ENCODE measurements around the gene C14orf132.
"Not testable (repeated sequence)": the region's sequence is repeated elsewhere in the genome, so short reads cannot be mapped to it uniquely, and the experiment has no call there.

Gene C14orf132

GRCh38 chr14:96002498-96002884, 36.7 kb upstream of the C14orf132 start:
- Histone ChIP-seq H3K79me1 (ENCODE audit: low read length) (no peaks in the 10 kb centered on the region), H3K27ac (ENCODE audit: low read depth, low read length) (no peak overlapping the region), H2BK15ac (replicated peaks; ENCODE audit: low read depth) (no peak overlapping the region), H3K36me3 (ENCODE audit: control insufficient read depth, insufficient read depth, low read length) (no peaks in the 10 kb centered on the region), H4K8ac (ENCODE audit: low read depth, low read length) (no peak overlapping the region), H3K18ac (ENCODE audit: low read length) (no peak overlapping the region), H3K23ac (ENCODE audit: low read length) (no peak overlapping the region), H2AK5ac (ENCODE audit: low read length) (no peak overlapping the region), H3K4me3 (ENCODE audit: low read length) (no peak overlapping the region), H3K4me1 (ENCODE audit: control insufficient read depth, low read depth, low read length) (peaks cover 3% of the 10 kb centered on the region), H3K27me3 (ENCODE audit: insufficient read depth, low read length, poor library complexity) (no peaks in the 10 kb centered on the region), H3K56ac (ENCODE audit: low read length) (no peak overlapping the region), H2BK5ac (ENCODE audit: low read length) (no peak overlapping the region), H4K5ac (ENCODE audit: low read length) (no peak overlapping the region), H3K79me2 (ENCODE audit: control insufficient read depth, insufficient read depth, low read length) (no peaks in the 10 kb centered on the region), H2BK120ac (ENCODE audit: low read depth, low read length) (no peak overlapping the region), H3K4me2 (ENCODE audit: low read length) (no peak overlapping the region), H3K4ac (ENCODE audit: low read depth, low read length) (no peak overlapping the region), H3K9ac (ENCODE audit: low read length) (no peak overlapping the region)
- no peak for DNase-seq
- WGBS (ENCODE audit: extremely low coverage, insufficient coverage, low lambda C conversion rate) = no CpG with 5 or more reads among the region's 2 CpGs

GRCh38 chr14:96011131-96011530, 28.0 kb upstream of the C14orf132 start:
- no peak overlapping the region for H4K8ac ChIP-seq (ENCODE audit: low read depth, low read length)
- no peaks in the 10 kb centered on the region for H3K36me3 ChIP-seq (ENCODE audit: control insufficient read depth, insufficient read depth, low read length)
- no peak overlapping the region for H3K4me3 ChIP-seq (ENCODE audit: low read length)
- no peak overlapping the region for H2AK5ac ChIP-seq (ENCODE audit: low read length)
- no peak overlapping the region for H2BK120ac ChIP-seq (ENCODE audit: low read depth, low read length)
- H3K27me3 ChIP-seq (ENCODE audit: insufficient read depth, low read length, poor library complexity) = no peaks in the 10 kb centered on the region
- H3K23ac ChIP-seq (ENCODE audit: low read length) = no peak overlapping the region
- H3K18ac ChIP-seq (ENCODE audit: low read length) = no peak overlapping the region
- no peaks in the 10 kb centered on the region for H3K79me2 ChIP-seq (ENCODE audit: control insufficient read depth, insufficient read depth, low read length)
- no peak overlapping the region for H3K56ac ChIP-seq (ENCODE audit: low read length)
- DNase-seq = peak; percentile 12
- no peak overlapping the region for H4K5ac ChIP-seq (ENCODE audit: low read length)
- no peak overlapping the region for H3K4ac ChIP-seq (ENCODE audit: low read depth, low read length)
- H3K27ac ChIP-seq (ENCODE audit: low read depth, low read length) = no peak overlapping the region
- H2BK5ac ChIP-seq (ENCODE audit: low read length) = no peak overlapping the region
- no CpG with 5 or more reads among the region's 1 CpG for whole genome bisulfite sequencing (ENCODE audit: extremely low coverage, insufficient coverage, low lambda C conversion rate)
- H3K9ac ChIP-seq (ENCODE audit: low read length) = no peak overlapping the region
- H3K4me2 ChIP-seq (ENCODE audit: low read length) = no peak overlapping the region
- no peaks in the 10 kb centered on the region for H3K79me1 ChIP-seq (ENCODE audit: low read length)
- no peak overlapping the region for H2BK15ac ChIP-seq (replicated peaks; ENCODE audit: low read depth)
- no peaks in the 10 kb centered on the region for H3K4me1 ChIP-seq (ENCODE audit: control insufficient read depth, low read depth, low read length)

DNA sequence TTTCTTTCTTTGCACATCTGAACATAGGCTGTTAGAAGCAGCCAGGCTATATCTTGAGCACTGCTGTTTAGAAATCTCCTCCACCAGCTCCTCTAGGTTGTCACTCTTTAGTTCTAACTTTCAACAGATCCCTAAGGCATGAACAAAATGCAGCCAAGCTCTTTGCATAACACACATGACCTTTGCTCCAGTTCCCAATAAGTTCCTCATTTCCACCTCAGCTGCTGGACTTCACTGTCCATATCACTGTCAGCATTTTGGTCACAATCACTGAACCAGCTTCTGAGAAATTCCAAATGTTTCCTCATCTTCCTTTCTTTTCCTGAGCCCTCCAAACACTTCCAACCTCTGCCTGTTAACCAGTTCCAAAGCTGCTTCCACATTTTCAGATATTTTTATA, 27.6 kb upstream of the C14orf132 start:
- no peak for DNase-seq
- Histone ChIP-seq H2BK15ac (replicated peaks; ENCODE audit: low read depth) (no peak overlapping the region), H3K4me1 (ENCODE audit: control insufficient read depth, low read depth, low read length) (no peaks in the 10 kb centered on the region), H3K4me2 (ENCODE audit: low read length) (no peak overlapping the region), H3K4me3 (ENCODE audit: low read length) (no peak overlapping the region), H3K23ac (ENCODE audit: low read length) (no peak overlapping the region), H2BK5ac (ENCODE audit: low read length) (no peak overlapping the region), H4K8ac (ENCODE audit: low read depth, low read length) (no peak overlapping the region), H3K36me3 (ENCODE audit: control insufficient read depth, insufficient read depth, low read length) (no peaks in the 10 kb centered on the region), H2BK120ac (ENCODE audit: low read depth, low read length) (no peak overlapping the region), H2AK5ac (ENCODE audit: low read length) (no peak overlapping the region), H3K4ac (ENCODE audit: low read depth, low read length) (no peak overlapping the region), H4K5ac (ENCODE audit: low read length) (no peak overlapping the region), H3K27ac (ENCODE audit: low read depth, low read length) (no peak overlapping the region), H3K56ac (ENCODE audit: low read length) (no peak overlapping the region), H3K79me1 (ENCODE audit: low read length) (no peaks in the 10 kb centered on the region), H3K9ac (ENCODE audit: low read length) (no peak overlapping the region), H3K18ac (ENCODE audit: low read length) (no peak overlapping the region), H3K79me2 (ENCODE audit: control insufficient read depth, insufficient read depth, low read length) (no peaks in the 10 kb centered on the region), H3K27me3 (ENCODE audit: insufficient read depth, low read length, poor library complexity) (no peaks in the 10 kb centered on the region)

DNA sequence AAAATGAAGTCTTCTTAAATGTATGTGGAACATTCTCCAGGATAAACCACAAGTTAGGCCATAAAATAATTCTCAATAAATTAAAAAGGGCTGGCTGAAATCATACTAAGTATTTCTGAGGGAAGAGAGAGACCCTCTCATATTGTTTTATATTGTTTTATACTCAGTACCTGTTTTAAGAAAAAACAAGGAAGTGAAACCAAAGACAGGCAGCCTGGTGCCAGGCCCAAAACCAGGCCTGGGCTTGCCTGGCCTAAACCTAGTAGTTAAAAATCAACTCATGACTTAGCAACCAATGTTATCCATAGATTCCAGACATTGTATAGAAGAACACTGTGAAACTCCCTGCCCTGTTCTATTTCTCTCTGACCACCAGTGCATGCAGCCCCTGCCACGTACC, 26.4 kb upstream of the C14orf132 start:
- not testable (repeated sequence) for H3K4me2 ChIP-seq (ENCODE audit: low read length)

GRCh38 chr14:96014176-96014575, 25.0 kb upstream of the C14orf132 start:
- Histone ChIP-seq H2BK120ac (ENCODE audit: low read depth, low read length) (no peak overlapping the region), H2BK5ac (ENCODE audit: low read length) (no peak overlapping the region), H4K8ac (ENCODE audit: low read depth, low read length) (no peak overlapping the region), H3K27me3 (ENCODE audit: insufficient read depth, low read length, poor library complexity) (no peaks in the 10 kb centered on the region), H3K56ac (ENCODE audit: low read length) (no peak overlapping the region), H3K9ac (ENCODE audit: low read length) (no peak overlapping the region), H2BK15ac (replicated peaks; ENCODE audit: low read depth) (no peak overlapping the region), H3K4ac (ENCODE audit: low read depth, low read length) (no peak overlapping the region), H3K4me3 (ENCODE audit: low read length) (no peak overlapping the region), H3K18ac (ENCODE audit: low read length) (no peak overlapping the region), H3K4me2 (ENCODE audit: low read length) (no peak overlapping the region), H3K79me1 (ENCODE audit: low read length) (no peaks in the 10 kb centered on the region), H2AK5ac (ENCODE audit: low read length) (no peak overlapping the region), H4K5ac (ENCODE audit: low read length) (no peak overlapping the region), H3K27ac (ENCODE audit: low read depth, low read length) (no peak overlapping the region), H3K79me2 (ENCODE audit: control insufficient read depth, insufficient read depth, low read length) (no peaks in the 10 kb centered on the region), H3K36me3 (ENCODE audit: control insufficient read depth, insufficient read depth, low read length) (no peaks in the 10 kb centered on the region), H3K23ac (ENCODE audit: low read length) (no peak overlapping the region), H3K4me1 (ENCODE audit: control insufficient read depth, low read depth, low read length) (peaks cover 7% of the 10 kb centered on the region)
- no CpG with 5 or more reads among the region's 3 CpGs for WGBS (ENCODE audit: extremely low coverage, insufficient coverage, low lambda C conversion rate)
- no peak for DNase-seq

More for the DNA sequence above, 26.4 kb upstream of the C14orf132 start:
- H3K23ac ChIP-seq (ENCODE audit: low read length); H3K18ac ChIP-seq (ENCODE audit: low read length); H2AK5ac ChIP-seq (ENCODE audit: low read length); H3K4me3 ChIP-seq (ENCODE audit: low read length); H3K79me1 ChIP-seq (ENCODE audit: low read length); H3K27ac ChIP-seq (ENCODE audit: low read depth, low read length); H3K4ac ChIP-seq (ENCODE audit: low read depth, low read length); H3K4me1 ChIP-seq (ENCODE audit: control insufficient read depth, low read depth, low read length); H2BK120ac ChIP-seq (ENCODE audit: low read depth, low read length); H3K27me3 ChIP-seq (ENCODE audit: insufficient read depth, low read length, poor library complexity); H3K56ac ChIP-seq (ENCODE audit: low read length); H3K9ac ChIP-seq (ENCODE audit: low read length); H2BK15ac ChIP-seq (replicated peaks; ENCODE audit: low read depth); DNase-seq; H3K79me2 ChIP-seq (ENCODE audit: control insufficient read depth, insufficient read depth, low read length); H2BK5ac ChIP-seq (ENCODE audit: low read length); H4K5ac ChIP-seq (ENCODE audit: low read length); H3K36me3 ChIP-seq (ENCODE audit: control insufficient read depth, insufficient read depth, low read length); H4K8ac ChIP-seq (ENCODE audit: low read depth, low read length): not testable (repeated sequence)
- no CpG with 5 or more reads among the region's 1 CpG for WGBS (ENCODE audit: extremely low coverage, insufficient coverage, low lambda C conversion rate)

DNA sequence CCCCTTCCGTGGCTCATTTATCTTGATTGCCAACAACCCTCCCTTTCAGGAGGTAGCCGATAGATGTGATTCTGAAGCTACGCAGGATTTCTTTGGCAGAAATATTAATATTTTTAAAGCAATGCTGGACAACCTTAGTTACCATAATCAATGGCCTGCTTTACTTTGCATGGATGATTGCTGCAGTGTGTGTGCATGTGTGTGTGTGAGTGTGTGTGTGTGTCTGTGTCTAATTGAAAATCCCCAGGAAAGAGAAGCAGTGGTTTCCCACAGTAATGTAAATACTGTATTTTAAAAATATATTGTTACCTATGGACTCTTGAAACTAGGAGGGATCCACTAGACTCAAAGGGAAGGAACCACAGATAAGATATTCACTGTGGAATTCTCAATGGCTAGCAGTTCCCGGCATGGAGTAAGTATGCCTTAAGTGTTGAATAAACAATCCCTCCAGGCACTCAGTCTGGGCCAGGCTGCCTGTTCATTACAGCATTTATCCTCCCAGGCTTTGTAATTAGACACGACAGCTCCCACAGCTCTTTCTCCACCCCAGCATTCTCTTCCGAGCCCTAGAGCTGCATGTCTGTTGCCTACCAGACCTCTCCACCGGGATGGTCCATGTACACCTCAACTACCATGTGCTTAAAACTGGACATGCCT, 22.5 kb upstream of the C14orf132 start:
- Histone ChIP-seq H3K79me1 (ENCODE audit: low read length) (no peaks in the 10 kb centered on the region), H3K4me2 (ENCODE audit: low read length) (no peak overlapping the region), H3K27me3 (ENCODE audit: insufficient read depth, low read length, poor library complexity) (no peaks in the 10 kb centered on the region), H2BK15ac (replicated peaks; ENCODE audit: low read depth) (no peak overlapping the region), H3K56ac (ENCODE audit: low read length) (peak overlapping the region; percentile 79), H3K79me2 (ENCODE audit: control insufficient read depth, insufficient read depth, low read length) (no peaks in the 10 kb centered on the region), H3K4me1 (ENCODE audit: control insufficient read depth, low read depth, low read length) (peaks cover 7% of the 10 kb centered on the region), H2AK5ac (ENCODE audit: low read length) (peak overlapping the region; percentile 48), H4K8ac (ENCODE audit: low read depth, low read length) (no peak overlapping the region), H4K5ac (ENCODE audit: low read length) (no peak overlapping the region), H3K4me3 (ENCODE audit: low read length) (no peak overlapping the region), H2BK5ac (ENCODE audit: low read length) (peak overlapping the region; percentile 76), H3K36me3 (ENCODE audit: control insufficient read depth, insufficient read depth, low read length) (no peaks in the 10 kb centered on the region), H3K4ac (ENCODE audit: low read depth, low read length) (no peak overlapping the region), H2BK120ac (ENCODE audit: low read depth, low read length) (no peak overlapping the region), H3K18ac (ENCODE audit: low read length) (no peak overlapping the region), H3K23ac (ENCODE audit: low read length) (no peak overlapping the region), H3K27ac (ENCODE audit: low read depth, low read length) (peak overlapping the region; percentile 59), H3K9ac (ENCODE audit: low read length) (no peak overlapping the region)
- DNase-seq = peak; percentile 94
- no CpG with 5 or more reads among the region's 7 CpGs for WGBS (ENCODE audit: extremely low coverage, insufficient coverage, low lambda C conversion rate)

All from mesendoderm (in vitro differentiated cells).